ENCODE results near the gene KRTAP2-1.
"Not testable (repeated sequence)": the region's sequence is repeated elsewhere in the genome, so short reads cannot be mapped to it uniquely, and the experiment has no call there.

The KRTAP2-1 gene

GRCh38 chr17:41052566-41052965 is 5.5 kb upstream of the KRTAP2-1 start:
- Histone ChIP-seq H3K79me2 (ENCODE audit: insufficient read depth, low read length) (no peaks in the 10 kb centered on the region), H3K4me1 (ENCODE audit: insufficient read depth, low read length) (no peaks in the 10 kb centered on the region), H4K20me1 (ENCODE audit: insufficient read depth, low read length) (no peaks in the 10 kb centered on the region), H3K4me2 (ENCODE audit: insufficient read depth, low read length) (no peak overlapping the region), H3K9ac (ENCODE audit: low read depth, low read length) (no peak overlapping the region), H3K4me3 (ENCODE audit: low read depth in 1 of 2, low read length in 2 of 2) (no peak overlapping the region), H3K9me3 (ENCODE audit: insufficient read depth, low read length, severe bottlenecking) (no peaks in the 10 kb centered on the region), H3K36me3 (ENCODE audit: insufficient read depth, low read length) (no peaks in the 10 kb centered on the region), H3K27me3 (ENCODE audit: insufficient read depth, low read length, poor library complexity) (peaks cover 10% of the 10 kb centered on the region), H2AFZ (ENCODE audit: low read depth, low read length) (no peak overlapping the region), H3K27ac (ENCODE audit: low read length) (no peak overlapping the region)
- TF ChIP-seq CTCF (IDR thresholded peaks at IDR 0.05; ENCODE audit: borderline replicate concordance, extremely low read depth, low read length, poor library complexity, severe bottlenecking) (no peak), EZH2 (IDR thresholded peaks at IDR 0.05; ENCODE audit: borderline replicate concordance, low read depth, low read length, severe bottlenecking) (no peak)
- no peak for ATAC-seq (ENCODE audit: insufficient read depth, low read depth)
- DNase-seq, result no peak

DNA sequence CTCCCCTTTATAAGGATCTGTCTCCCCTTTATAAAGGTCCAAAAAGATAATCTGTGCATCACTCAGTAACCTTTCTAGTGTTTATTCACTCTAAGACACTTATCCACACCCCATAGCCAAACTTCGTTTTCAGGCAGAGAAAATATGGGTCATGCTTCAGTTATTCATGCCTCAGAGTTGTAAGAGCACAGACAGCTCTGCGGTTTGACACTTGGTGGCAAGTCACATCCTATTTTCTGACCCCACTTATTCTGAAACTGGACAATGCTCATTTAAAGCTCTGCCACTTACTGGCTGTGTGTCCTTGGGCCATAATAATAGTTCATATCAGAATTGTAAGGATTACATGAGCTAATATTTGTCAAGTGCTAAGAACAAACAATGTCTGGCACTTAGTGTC is 2.0 kb upstream of the KRTAP2-1 start:
- H3K79me2 ChIP-seq (ENCODE audit: insufficient read depth, low read length), result no peaks in the 10 kb centered on the region
- H3K27ac ChIP-seq (ENCODE audit: low read length), result no peak overlapping the region
- H3K27me3 ChIP-seq (ENCODE audit: insufficient read depth, low read length, poor library complexity), result peaks cover 9% of the 10 kb centered on the region
- no peak overlapping the region for H3K9ac ChIP-seq (ENCODE audit: low read depth, low read length)
- H4K20me1 ChIP-seq (ENCODE audit: insufficient read depth, low read length), result no peaks in the 10 kb centered on the region
- no peak for TF ChIP-seq EZH2 (IDR thresholded peaks at IDR 0.05; ENCODE audit: borderline replicate concordance, low read depth, low read length, severe bottlenecking)
- no peak for TF ChIP-seq CTCF (IDR thresholded peaks at IDR 0.05; ENCODE audit: borderline replicate concordance, extremely low read depth, low read length, poor library complexity, severe bottlenecking)
- H3K4me1 ChIP-seq (ENCODE audit: insufficient read depth, low read length), result no peaks in the 10 kb centered on the region
- H3K4me3 ChIP-seq (ENCODE audit: low read depth in 1 of 2, low read length in 2 of 2), result no peak overlapping the region
- no peak for DNase-seq
- no peak overlapping the region for H2AFZ ChIP-seq (ENCODE audit: low read depth, low read length)
- H3K36me3 ChIP-seq (ENCODE audit: insufficient read depth, low read length), result no peaks in the 10 kb centered on the region
- H3K9me3 ChIP-seq (ENCODE audit: insufficient read depth, low read length, severe bottlenecking), result no peaks in the 10 kb centered on the region
- H3K4me2 ChIP-seq (ENCODE audit: insufficient read depth, low read length), result no peak overlapping the region
- no peak for ATAC-seq (ENCODE audit: insufficient read depth, low read depth)

DNA sequence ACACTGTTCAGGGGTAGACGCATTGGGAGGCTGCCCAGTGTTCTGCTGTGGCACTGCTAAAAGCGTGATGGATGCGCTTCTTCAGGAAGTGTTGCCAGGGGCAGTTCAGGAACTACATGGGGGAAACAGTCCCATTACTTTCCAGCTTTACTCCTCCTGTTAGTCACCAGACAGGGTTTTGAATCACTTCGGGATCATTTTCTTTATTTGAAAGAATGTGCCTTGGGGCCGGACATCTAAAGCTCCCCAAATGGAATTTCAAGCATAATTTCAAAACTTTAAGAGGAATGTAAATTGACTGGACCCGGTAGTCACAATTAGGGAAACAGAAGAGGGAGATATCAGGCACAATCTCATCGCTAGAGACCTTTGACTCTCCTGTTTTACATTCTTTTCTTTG is 1.3 kb upstream of the KRTAP2-1 start:
- Histone ChIP-seq H2AFZ (ENCODE audit: low read depth, low read length) (no peak overlapping the region), H3K79me2 (ENCODE audit: insufficient read depth, low read length) (no peaks in the 10 kb centered on the region), H3K27ac (ENCODE audit: low read length) (no peak overlapping the region), H3K9ac (ENCODE audit: low read depth, low read length) (no peak overlapping the region), H3K4me2 (ENCODE audit: insufficient read depth, low read length) (no peak overlapping the region), H3K27me3 (ENCODE audit: insufficient read depth, low read length, poor library complexity) (peaks cover 7% of the 10 kb centered on the region), H3K4me3 (ENCODE audit: low read depth in 1 of 2, low read length in 2 of 2) (no peak overlapping the region), H3K9me3 (ENCODE audit: insufficient read depth, low read length, severe bottlenecking) (no peaks in the 10 kb centered on the region), H3K36me3 (ENCODE audit: insufficient read depth, low read length) (no peaks in the 10 kb centered on the region), H4K20me1 (ENCODE audit: insufficient read depth, low read length) (no peaks in the 10 kb centered on the region), H3K4me1 (ENCODE audit: insufficient read depth, low read length) (no peaks in the 10 kb centered on the region)
- DNase-seq (no peak), ATAC-seq (ENCODE audit: insufficient read depth, low read depth) (no peak)
- TF ChIP-seq CTCF (IDR thresholded peaks at IDR 0.05; ENCODE audit: borderline replicate concordance, extremely low read depth, low read length, poor library complexity, severe bottlenecking), result no peak
- no peak for TF ChIP-seq EZH2 (IDR thresholded peaks at IDR 0.05; ENCODE audit: borderline replicate concordance, low read depth, low read length, severe bottlenecking)

- H3K4me2 ChIP-seq (ENCODE audit: insufficient read depth, low read length), result no peak overlapping the region
- H3K4me3 ChIP-seq (ENCODE audit: low read depth in 1 of 2, low read length in 2 of 2), result no peak overlapping the region
- H3K27me3 ChIP-seq (ENCODE audit: insufficient read depth, low read length, poor library complexity), result peaks cover 6% of the 10 kb centered on the region
- no peaks in the 10 kb centered on the region for H3K79me2 ChIP-seq (ENCODE audit: insufficient read depth, low read length)
- H2AFZ ChIP-seq (ENCODE audit: low read depth, low read length), result no peak overlapping the region
- H3K36me3 ChIP-seq (ENCODE audit: insufficient read depth, low read length), result no peaks in the 10 kb centered on the region
- ATAC-seq (ENCODE audit: insufficient read depth, low read depth) (no peak), DNase-seq (no peak)
- no peak overlapping the region for H3K9ac ChIP-seq (ENCODE audit: low read depth, low read length)
- TF ChIP-seq EZH2 (IDR thresholded peaks at IDR 0.05; ENCODE audit: borderline replicate concordance, low read depth, low read length, severe bottlenecking), result no peak
- TF ChIP-seq CTCF (IDR thresholded peaks at IDR 0.05; ENCODE audit: borderline replicate concordance, extremely low read depth, low read length, poor library complexity, severe bottlenecking), result no peak
- no peaks in the 10 kb centered on the region for H4K20me1 ChIP-seq (ENCODE audit: insufficient read depth, low read length)
- no peaks in the 10 kb centered on the region for H3K4me1 ChIP-seq (ENCODE audit: insufficient read depth, low read length)
- H3K9me3 ChIP-seq (ENCODE audit: insufficient read depth, low read length, severe bottlenecking), result peaks cover 2% of the 10 kb centered on the region
- no peak overlapping the region for H3K27ac ChIP-seq (ENCODE audit: low read length)
Measured at GRCh38 chr17:41042953-41043352, 4.2 kb downstream of the KRTAP2-1 start.

- H3K9ac ChIP-seq (ENCODE audit: low read depth, low read length); H3K4me2 ChIP-seq (ENCODE audit: insufficient read depth, low read length); DNase-seq; H4K20me1 ChIP-seq (ENCODE audit: insufficient read depth, low read length); H3K79me2 ChIP-seq (ENCODE audit: insufficient read depth, low read length); H2AFZ ChIP-seq (ENCODE audit: low read depth, low read length); H3K36me3 ChIP-seq (ENCODE audit: insufficient read depth, low read length); H3K4me3 ChIP-seq (ENCODE audit: low read depth in 1 of 2, low read length in 2 of 2); H3K4me1 ChIP-seq (ENCODE audit: insufficient read depth, low read length); H3K27ac ChIP-seq (ENCODE audit: low read length); ATAC-seq (ENCODE audit: insufficient read depth, low read depth); H3K27me3 ChIP-seq (ENCODE audit: insufficient read depth, low read length, poor library complexity); H3K9me3 ChIP-seq (ENCODE audit: insufficient read depth, low read length, severe bottlenecking): not testable (repeated sequence)
Measured at GRCh38 chr17:41040783-41041571, 6.1 kb downstream of the KRTAP2-1 start, which contains the start of gene KRTAP1-1. Gene KRTAP1-1, minus strand, starts transcription at chr17:41041450. Its CDS starts 53 bp downstream, at chr17:41041397.
